Activated naive CD4-positive, alpha-beta T cell treated with anti-CD3 and anti-CD28 coated beads, Interleukin-2, amount 50 U/mL, for 72 hours (primary cell): ENCODE results near the gene HPCAL1. TPM values are rescaled to one million over a fixed set of nuclear protein-coding genes. Genes with fewer than 3 reads are reported as not detected.
"Not testable (repeated sequence)": the region's sequence is repeated elsewhere in the genome, so short reads cannot be mapped to it uniquely, and the experiment has no call there.

Experiments used
- ATAC-seq, 2 donors: fragments of 150-1000 bp; cut with Tn5 transposase; 2 replicates each; pipeline ENCODE4 v1.10.0; 2021; ENCODE audit warnings: mild to moderate bottlenecking in 2 of 2, moderate library complexity in 2 of 2
- DNase-seq, 2 donors: peaks; one replicate each; pipeline ENCODE4 v3.0.0; 2021 to 2022; ENCODE audit warnings: low spot score in 2 of 2
- H3K27ac Mint-ChIP-seq, 2 donors: one replicate each; pipeline ENCODE4 v1.8.0; 2022; ENCODE audit warnings: mild to moderate bottlenecking in 2 of 2, mixed read lengths in 2 of 2
- H3K36me3 Mint-ChIP-seq, 2 donors: one replicate each; pipeline ENCODE4 v1.8.0; 2022; ENCODE audit warnings: mixed read lengths in 2 of 2
- H3K9me3 Mint-ChIP-seq, 2 donors: one replicate each; pipeline ENCODE4 v1.8.0; 2022; ENCODE audit warnings: mixed read lengths in 2 of 2
- total RNA-seq, 2 donors: library from RNA; stranded (reverse); gene quantifications; one replicate each; pipeline ENCODE4 v1.2.3, GENCODE V29; 2022

HPCAL1 gene
- total RNA-seq, 2 donors from 2014 or later: 46.0 to 96.5 TPM

GRCh38 chr2:10292033-10292432 is 10.7 kb upstream of the HPCAL1 start:
- DNase-seq (no peak), ATAC-seq (no peak)
- peaks cover 5 to 15% of the 10 kb centered on the region in 2 donors for H3K36me3 Mint-ChIP-seq
- H3K27ac Mint-ChIP-seq: no peak overlapping the region
- no peaks in the 10 kb centered on the region for H3K9me3 Mint-ChIP-seq

- Mint-ChIP-seq H3K27ac (no peak overlapping the region), H3K9me3 (peaks cover 0 to 2% of the 10 kb centered on the region in 2 donors), H3K36me3 (peaks cover 5 to 18% of the 10 kb centered on the region in 2 donors)
- no peak for DNase-seq
- ATAC-seq: no peak
Observed at GRCh38 chr2:10293603-10294002, 9.1 kb upstream of the HPCAL1 start.

DNA sequence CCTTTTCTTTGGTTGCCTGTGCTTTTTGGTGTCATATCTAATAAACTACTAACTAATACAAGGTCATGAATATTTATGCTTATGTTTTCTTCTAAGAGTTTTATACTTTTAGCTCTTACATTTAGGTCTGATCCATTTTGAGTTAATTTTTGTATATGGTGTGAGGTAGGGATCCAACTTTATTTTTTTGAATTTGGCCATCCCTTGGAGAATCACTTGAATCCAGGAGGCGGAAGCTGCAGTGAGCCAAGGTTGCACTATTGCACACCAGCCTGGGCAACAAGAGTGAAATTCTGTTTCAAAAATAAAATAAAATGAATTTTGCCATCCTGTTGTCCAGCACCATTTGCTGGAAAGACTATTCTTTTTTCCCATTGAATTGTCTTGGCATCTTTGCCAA is 8.6 kb upstream of the HPCAL1 start:
- H3K9me3 Mint-ChIP-seq: peaks cover 0 to 7% of the 10 kb centered on the region in 2 donors
- no peak for ATAC-seq
- DNase-seq: no peak
- no peak overlapping the region for H3K27ac Mint-ChIP-seq
- H3K36me3 Mint-ChIP-seq: peaks cover 5 to 23% of the 10 kb centered on the region in 2 donors

DNA sequence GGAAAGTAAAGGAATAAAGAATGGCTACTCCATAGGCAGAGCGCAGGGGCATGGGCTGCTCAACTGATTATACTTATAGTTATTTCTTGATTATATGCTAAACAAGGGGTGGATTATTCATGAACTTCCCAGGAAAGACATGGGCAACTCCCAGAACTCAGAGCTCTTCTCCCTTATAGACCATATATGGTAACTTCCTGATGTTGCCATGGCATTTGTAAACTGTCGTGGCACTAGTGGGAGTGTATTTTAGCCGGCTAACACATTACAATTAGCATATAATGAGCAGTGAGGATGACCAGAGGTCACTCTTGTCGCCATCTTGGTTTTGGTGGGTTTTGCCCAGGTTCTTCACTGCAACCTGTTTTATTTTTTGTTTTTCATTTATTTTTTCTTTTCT is 7.1 kb upstream of the HPCAL1 start:
- not testable (repeated sequence) for ATAC-seq, H3K9me3 Mint-ChIP-seq, DNase-seq, H3K27ac Mint-ChIP-seq
- peaks cover 5 to 24% of the 10 kb centered on the region in 2 donors for H3K36me3 Mint-ChIP-seq

GRCh38 chr2:10296142-10296541 is 6.6 kb upstream of the HPCAL1 start:
- ATAC-seq (no peak), DNase-seq (no peak)
- Mint-ChIP-seq H3K27ac (no peak overlapping the region), H3K36me3 (peaks cover 5 to 24% of the 10 kb centered on the region in 2 donors), H3K9me3 (peaks cover 0 to 7% of the 10 kb centered on the region in 2 donors)

- peaks cover 0 to 7% of the 10 kb centered on the region in 2 donors for H3K9me3 Mint-ChIP-seq
- peaks cover 5 to 24% of the 10 kb centered on the region in 2 donors for H3K36me3 Mint-ChIP-seq
- ATAC-seq: no peak
- DNase-seq: no peak
- H3K27ac Mint-ChIP-seq: no peak overlapping the region
Observed at GRCh38 chr2:10297191-10297830, 5.4 kb upstream of the HPCAL1 start.

GRCh38 chr2:10297959-10298531 is 4.7 kb upstream of the HPCAL1 start:
- peak in 1 of 2 donors; percentile 44 for DNase-seq

DNA sequence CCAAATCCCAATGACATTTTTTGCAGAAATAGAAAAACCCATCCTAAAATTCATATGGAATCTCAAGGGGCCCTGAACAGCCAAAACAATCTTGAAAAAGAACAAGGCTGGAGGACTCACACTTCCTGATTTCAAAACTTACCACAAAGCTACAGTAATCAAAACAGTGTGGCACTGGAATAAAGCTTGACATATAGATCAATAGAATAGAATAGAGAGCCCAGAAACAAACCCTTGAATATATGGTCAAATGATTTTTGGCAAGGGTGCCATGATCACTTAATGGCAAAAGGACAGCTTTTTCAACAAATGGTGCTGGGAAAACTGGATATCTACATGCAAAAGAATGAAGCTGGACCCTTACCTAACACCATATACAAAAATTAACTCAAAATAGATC is 3.9 kb upstream of the HPCAL1 start:
- H3K9me3 Mint-ChIP-seq, DNase-seq, ATAC-seq, H3K27ac Mint-ChIP-seq: not testable (repeated sequence)
- H3K36me3 Mint-ChIP-seq: peaks cover 9 to 24% of the 10 kb centered on the region in 2 donors

More at GRCh38 chr2:10297959-10298531, 4.7 kb upstream of the HPCAL1 start:
- ATAC-seq: peak in 1 of 2 donors; percentile 24
- Mint-ChIP-seq H3K27ac (no peak overlapping the region), H3K9me3 (peaks cover 0 to 7% of the 10 kb centered on the region in 2 donors), H3K36me3 (peaks cover 5 to 24% of the 10 kb centered on the region in 2 donors)

GRCh38 chr2:10300328-10300920 is 2.3 kb upstream of the HPCAL1 start:
- ATAC-seq: no peak
- no peak for DNase-seq
- H3K9me3 Mint-ChIP-seq: peaks cover 0 to 7% of the 10 kb centered on the region in 2 donors
- peaks cover 4 to 23% of the 10 kb centered on the region in 2 donors for H3K36me3 Mint-ChIP-seq
- H3K27ac Mint-ChIP-seq: peak overlapping the region in 1 of 2 donors; percentile 56

DNA sequence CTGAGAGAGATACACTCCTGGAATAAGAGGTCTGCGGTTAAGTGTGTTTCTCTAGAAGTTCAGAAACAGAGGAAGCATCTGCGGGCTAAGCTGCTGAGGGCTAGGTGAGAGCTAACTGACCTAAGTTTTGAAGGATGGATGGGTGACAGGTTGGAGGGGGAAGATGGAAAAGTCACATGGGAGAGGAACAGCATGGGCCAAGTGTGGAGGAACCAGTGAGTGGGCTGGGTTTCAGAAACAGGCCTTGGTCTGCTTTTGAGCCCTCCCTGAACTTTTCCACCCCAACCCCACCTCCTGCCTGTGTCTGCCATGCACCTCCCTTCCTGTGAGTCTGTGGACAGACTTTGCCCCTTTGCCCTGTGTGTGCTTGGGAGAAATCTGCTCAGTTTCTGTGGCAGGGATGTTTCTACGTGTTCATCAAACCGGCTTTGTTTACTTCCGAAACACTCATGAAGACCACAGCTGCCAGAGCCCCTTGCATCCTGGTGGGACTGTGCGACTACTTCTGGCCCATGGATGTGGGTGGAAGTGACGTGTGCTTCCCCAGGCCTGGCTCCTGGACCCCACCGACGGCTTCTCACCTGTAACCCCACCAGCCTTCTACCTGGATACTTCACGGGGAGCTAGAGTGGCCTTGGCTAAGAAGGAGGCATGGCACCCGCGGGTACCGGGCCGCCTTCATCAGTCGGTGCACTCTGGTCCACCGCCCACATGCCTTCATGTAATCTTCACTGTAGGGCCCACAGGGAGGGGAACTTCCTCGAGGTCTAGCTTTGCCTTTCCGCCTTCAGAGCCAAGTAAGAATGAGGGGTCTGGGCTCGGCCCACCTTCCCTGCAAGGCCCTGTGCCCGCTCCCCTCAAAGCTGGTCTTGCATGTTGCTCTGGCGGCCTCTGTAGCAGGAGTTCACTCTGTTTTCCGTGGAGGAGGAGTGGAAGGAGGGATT is 1.4 kb upstream of the HPCAL1 start:
- ATAC-seq: no peak
- Mint-ChIP-seq H3K9me3 (peaks cover 0 to 7% of the 10 kb centered on the region in 2 donors), H3K36me3 (peaks cover 4 to 18% of the 10 kb centered on the region in 2 donors), H3K27ac (peak overlapping the region in 1 of 2 donors; percentile 56)
- no peak for DNase-seq

DNA sequence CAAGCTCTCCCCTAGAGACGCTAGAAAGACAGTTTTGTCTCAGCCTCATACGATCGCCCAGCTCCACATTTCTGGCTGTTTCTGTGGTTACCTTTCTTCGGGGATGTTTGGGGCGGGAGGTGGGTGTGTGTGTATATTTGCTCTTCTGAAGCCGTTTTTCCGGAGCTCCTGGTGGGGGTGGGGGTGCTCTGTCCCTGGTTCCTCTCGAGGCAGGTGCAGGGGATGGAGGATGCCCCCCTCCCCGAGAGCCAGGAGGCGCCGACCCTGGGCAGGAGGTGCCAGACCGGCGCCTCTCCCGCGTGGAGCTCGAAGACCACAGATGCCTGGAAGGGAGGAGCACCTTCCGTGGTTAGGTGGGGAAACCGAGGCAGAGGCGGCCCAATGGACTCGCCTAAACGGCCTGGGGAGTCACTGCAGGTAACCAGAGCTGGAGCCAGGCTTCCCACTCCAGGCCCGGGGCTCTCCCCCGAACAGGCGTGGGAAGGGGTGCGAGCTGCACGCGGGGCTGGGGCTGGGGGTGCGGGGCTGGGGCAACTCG is 694 bp upstream of the HPCAL1 start:
- peak overlapping the region in 1 of 2 donors; percentile 50 for H3K27ac Mint-ChIP-seq
- DNase-seq: no peak

GRCh38 chr2:10303181-10303693 is 533 bp downstream of the HPCAL1 start:
- DNase-seq (no peak), ATAC-seq (peak; percentile 12 to 27)
- peak overlapping the region; percentile 81 to 83 for H3K27ac Mint-ChIP-seq
- H3K9me3 Mint-ChIP-seq: peaks cover 0 to 7% of the 10 kb centered on the region in 2 donors
- peaks cover 4 to 15% of the 10 kb centered on the region in 2 donors for H3K36me3 Mint-ChIP-seq

More for the DNA sequence above, 694 bp upstream of the HPCAL1 start:
- Mint-ChIP-seq H3K9me3 (peaks cover 0 to 7% of the 10 kb centered on the region in 2 donors), H3K36me3 (peaks cover 4 to 15% of the 10 kb centered on the region in 2 donors)
- peak in 1 of 2 donors; percentile 1 for ATAC-seq

DNA sequence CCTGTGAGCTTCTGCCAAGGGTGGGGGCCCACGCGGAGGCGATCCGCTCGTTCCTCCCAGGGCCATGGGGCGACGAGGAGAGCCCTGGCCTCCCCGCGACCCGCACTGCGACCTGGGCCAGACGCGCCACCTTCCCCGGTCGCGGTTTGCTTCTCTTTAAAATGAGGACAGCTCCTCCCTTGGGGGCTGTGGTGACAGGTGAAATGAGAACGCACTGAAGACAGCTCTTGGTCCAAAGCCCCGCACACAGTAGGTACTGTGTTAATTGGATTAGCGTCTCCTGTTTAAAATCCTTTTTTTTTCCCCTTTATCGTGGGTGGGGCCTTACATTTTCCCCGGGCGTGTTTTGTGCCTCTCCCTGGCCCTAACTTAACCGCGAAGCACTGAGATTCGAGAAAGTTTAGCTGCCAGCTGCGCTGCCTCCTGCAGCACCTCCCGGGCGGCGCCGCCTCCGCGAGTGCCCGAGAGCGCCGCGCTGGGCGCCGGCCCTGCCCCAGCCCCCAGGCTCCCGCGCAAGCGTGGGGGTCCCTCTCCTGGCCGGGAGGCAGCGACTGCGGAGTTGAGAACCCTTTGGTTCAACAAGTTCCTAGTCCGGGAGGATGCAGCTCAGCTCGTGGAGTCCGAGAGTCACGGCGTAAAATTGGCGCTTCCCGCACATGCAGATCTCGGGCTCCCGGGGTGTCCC is 1.1 kb downstream of the HPCAL1 start:
- H3K36me3 Mint-ChIP-seq: peaks cover 4 to 9% of the 10 kb centered on the region in 2 donors
- H3K27ac Mint-ChIP-seq: peak overlapping the region; percentile 83 to 87
- H3K9me3 Mint-ChIP-seq: peaks cover 0 to 3% of the 10 kb centered on the region in 2 donors
- ATAC-seq (peak; percentile 6 to 12), DNase-seq (peak in 1 of 2 donors; percentile 53)

DNA sequence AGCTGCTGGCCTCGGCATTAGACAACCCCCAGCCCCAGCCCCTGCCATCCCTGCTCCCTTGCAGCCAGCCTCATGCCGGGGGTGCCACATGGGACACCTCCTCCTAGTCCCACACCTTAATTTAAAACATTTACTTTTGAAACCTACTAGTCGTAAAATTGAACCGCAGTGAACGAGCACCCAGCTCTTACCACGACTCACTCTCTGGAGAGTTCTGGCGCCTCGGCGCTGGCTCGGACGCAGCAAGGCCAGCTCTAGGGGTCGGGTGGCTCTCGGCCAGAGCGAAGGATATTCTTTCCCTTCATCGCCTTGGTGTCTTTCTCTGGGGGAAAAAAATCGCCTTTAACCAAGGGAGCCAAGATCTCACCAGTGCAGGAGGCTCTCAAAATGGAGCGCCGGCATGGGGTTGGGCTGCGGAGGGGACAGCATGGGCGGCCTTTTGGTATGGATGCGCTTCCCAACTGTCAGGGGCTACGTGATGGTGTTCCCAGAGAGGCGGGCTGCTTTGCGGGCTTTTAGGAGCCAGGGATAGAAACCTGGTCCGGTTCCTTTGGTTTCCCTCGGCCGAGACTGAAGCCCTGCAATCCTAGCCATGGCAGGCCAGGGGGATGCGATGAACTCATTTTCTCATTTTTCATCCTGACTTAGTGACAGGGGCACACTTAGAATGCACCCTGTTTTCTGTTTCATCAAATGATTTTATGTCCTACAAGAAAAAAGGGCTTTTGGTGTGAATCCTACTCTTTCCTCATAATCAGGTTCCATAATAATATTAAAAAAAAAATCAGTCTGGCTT is 2.0 kb downstream of the HPCAL1 start:
- DNase-seq (no peak), ATAC-seq (no peak)
- peaks cover 4 to 7% of the 10 kb centered on the region in 2 donors for H3K36me3 Mint-ChIP-seq
- H3K27ac Mint-ChIP-seq: peak overlapping the region; percentile 81 to 83
- peaks cover 0 to under 1% of the 10 kb centered on the region in 2 donors for H3K9me3 Mint-ChIP-seq

DNA sequence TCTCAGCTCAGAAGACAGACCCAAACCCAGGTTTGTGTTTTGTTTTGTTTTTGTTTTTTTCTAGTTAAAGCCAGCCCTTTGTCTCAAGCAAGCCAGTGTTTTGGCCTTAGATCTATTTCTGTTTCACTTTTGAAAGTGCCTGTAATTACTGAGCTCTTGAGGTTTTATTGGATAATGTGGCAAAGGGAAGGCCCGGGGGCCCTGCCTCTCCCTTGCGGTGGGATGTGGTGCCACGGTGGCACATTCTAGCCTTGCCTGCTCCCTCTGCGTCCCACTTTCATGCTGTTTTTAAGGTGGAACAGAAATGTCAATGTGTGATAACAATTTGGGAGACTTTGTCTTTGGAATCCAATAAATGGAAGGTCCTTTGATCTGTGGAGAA is 2.5 kb downstream of the HPCAL1 start:
- ATAC-seq: peak; percentile 14 to 25

More for the DNA sequence above, 2.5 kb downstream of the HPCAL1 start:
- H3K36me3 Mint-ChIP-seq: peaks cover 4 to 13% of the 10 kb centered on the region in 2 donors
- peaks cover 0 to 6% of the 10 kb centered on the region in 2 donors for H3K9me3 Mint-ChIP-seq
- peak in 1 of 2 donors; percentile 45 for DNase-seq
- no peak overlapping the region for H3K27ac Mint-ChIP-seq
